Stimulated activated naive CD4-positive, alpha-beta T cell (primary cell): ENCODE measurements around the gene FHIT.

Source experiments
- DNase-seq, 6 experiments: peaks; one replicate each; lab custom pipeline; 2025; lab: John Stamatoyannopoulos, UW

The FHIT gene

GRCh38 chr3:60048447-60048848 lies 1202.8 kb downstream of the FHIT start:
- peak in 5 of 6 experiments; percentile 3 to 84 (median 78) for DNase-seq

- peak in 2 of 6 experiments; percentile 49 to 53 for DNase-seq
Measured at GRCh38 chr3:60047426-60048200, 1203.6 kb downstream of the FHIT start.

- DNase-seq: no peak
Measured at GRCh38 chr3:60046210-60046609, 1205.0 kb downstream of the FHIT start.

GRCh38 chr3:60045686-60046085 lies 1205.6 kb downstream of the FHIT start:
- DNase-seq: no peak

- DNase-seq: no peak
Measured at GRCh38 chr3:60036803-60037202, 1214.4 kb downstream of the FHIT start.

- no peak for DNase-seq
Measured at GRCh38 chr3:60033901-60034453, 1217.3 kb downstream of the FHIT start.

- DNase-seq: no peak
Measured at GRCh38 chr3:60030982-60031381, 1220.3 kb downstream of the FHIT start.

- no peak for DNase-seq
Measured at GRCh38 chr3:60028233-60028632, 1223.0 kb downstream of the FHIT start.

- DNase-seq: no peak
Measured at GRCh38 chr3:60027335-60027734, 1223.9 kb downstream of the FHIT start.

- DNase-seq: no peak
Measured at GRCh38 chr3:60025096-60026050, 1225.9 kb downstream of the FHIT start.

- DNase-seq: no peak
Measured at GRCh38 chr3:60024400-60024799, 1226.9 kb downstream of the FHIT start.

GRCh38 chr3:60023189-60023588 lies 1228.1 kb downstream of the FHIT start:
- DNase-seq: no peak

- DNase-seq: peak; percentile 2 to 82 (median 59)
Measured at GRCh38 chr3:60017631-60018030, 1233.6 kb downstream of the FHIT start.

GRCh38 chr3:60015032-60015705 lies 1236.1 kb downstream of the FHIT start:
- DNase-seq: no peak

GRCh38 chr3:60013241-60013640 lies 1238.0 kb downstream of the FHIT start:
- no peak for DNase-seq

GRCh38 chr3:60011218-60011617 lies 1240.0 kb downstream of the FHIT start:
- no peak for DNase-seq

- peak; percentile 17 to 90 (median 76) for DNase-seq
Measured at GRCh38 chr3:60010781-60011180, 1240.5 kb downstream of the FHIT start.

GRCh38 chr3:60009931-60010478 lies 1241.2 kb downstream of the FHIT start:
- no peak for DNase-seq

- DNase-seq: peak in 2 of 6 experiments; percentile 16 to 23
Measured at GRCh38 chr3:60001369-60001768, 1249.9 kb downstream of the FHIT start.

GRCh38 chr3:60000311-60001105 lies 1250.7 kb downstream of the FHIT start:
- DNase-seq: no peak

- DNase-seq: no peak
Measured at GRCh38 chr3:59998058-59998457, 1253.2 kb downstream of the FHIT start.
